ENCODE measurements around the gene FILIP1L.

- TF ChIP-seq CTCF (conservative IDR thresholded peaks at IDR 0.05; ENCODE audit: low read depth, low read length) (no peak), EZH2 (IDR thresholded peaks at IDR 0.05; ENCODE audit: borderline replicate concordance, low read depth, low read length, poor library complexity, severe bottlenecking) (no peak)
Observed at GRCh38 chr3:99943931-99944761, 170.2 kb downstream of the FILIP1L start.
